GM18519 (cell line): ENCODE measurements around the gene PLXNA1.

Experiments
- ATAC-seq: cut with Tn5 transposase; IDR thresholded peaks from one replicate; pipeline ENCODE4 v1.9.1; 2021; ENCODE audit warnings: mild to moderate bottlenecking, moderate library complexity; ENCODE audit not compliant: unreplicated experiment, low FRiP score

Gene PLXNA1

GRCh38 chr3:127031845-127032244, 48.9 kb downstream of the PLXNA1 start:
- ATAC-seq = no peak

GRCh38 chr3:127032296-127032990, 49.5 kb downstream of the PLXNA1 start:
- ATAC-seq = no peak
